GM10248 (cell line): ENCODE results near the gene CARD10.

Experiments
- CTCF ChIA-PET: fragments of 300-600 bp; sonication (Branson Sonifier 250); formaldehyde crosslinking; extraction: SDS; loops from one replicate; lab custom pipeline; 2021; ENCODE audit warnings: antibody characterized with exemption; lab: Yijun Ruan, JAX
- POLR2A ChIA-PET: fragments of 350-650 bp; sonication (Branson Sonifier 250); formaldehyde crosslinking; extraction: SDS; loops from one replicate; lab custom pipeline; 2020; ENCODE audit warnings: antibody characterized with exemption; lab: Yijun Ruan, JAX
- DNase-seq: peaks from one replicate; pipeline ENCODE4 v3.0.0; 2012; ENCODE audit errors: extremely low spot score
- TF ChIP-seq, protein P1 (sequence below): IDR thresholded peaks from 2 replicates; pipeline ENCODE4 v1.5.1; 2012; ENCODE audit warnings: mild to moderate bottlenecking, low read depth; ENCODE audit errors: extremely low read depth, missing control alignments, control extremely low read depth

The CARD10 gene

DNA sequence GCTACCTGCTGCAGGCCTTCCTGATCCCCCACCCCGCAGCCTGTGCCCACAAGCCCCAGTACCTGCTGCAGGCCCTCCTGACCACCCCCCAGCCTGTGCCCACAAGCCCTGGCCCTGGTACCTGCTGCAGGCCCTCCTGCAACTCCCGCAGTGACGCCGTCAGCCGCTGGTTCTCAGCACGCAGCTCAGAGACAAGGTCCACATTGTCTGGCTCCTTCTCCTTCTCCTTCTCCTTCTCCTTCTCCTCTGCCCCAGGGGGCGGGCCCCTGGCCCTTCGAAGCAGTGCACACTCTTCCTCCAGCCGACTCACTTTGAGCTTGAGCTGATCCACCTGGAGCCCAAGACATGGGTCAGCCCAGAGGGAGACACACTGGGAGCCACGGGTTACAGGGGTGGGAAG is 9.1 kb downstream of the CARD10 start:
- DNase-seq = no peak
- TF ChIP-seq, protein P1, sequence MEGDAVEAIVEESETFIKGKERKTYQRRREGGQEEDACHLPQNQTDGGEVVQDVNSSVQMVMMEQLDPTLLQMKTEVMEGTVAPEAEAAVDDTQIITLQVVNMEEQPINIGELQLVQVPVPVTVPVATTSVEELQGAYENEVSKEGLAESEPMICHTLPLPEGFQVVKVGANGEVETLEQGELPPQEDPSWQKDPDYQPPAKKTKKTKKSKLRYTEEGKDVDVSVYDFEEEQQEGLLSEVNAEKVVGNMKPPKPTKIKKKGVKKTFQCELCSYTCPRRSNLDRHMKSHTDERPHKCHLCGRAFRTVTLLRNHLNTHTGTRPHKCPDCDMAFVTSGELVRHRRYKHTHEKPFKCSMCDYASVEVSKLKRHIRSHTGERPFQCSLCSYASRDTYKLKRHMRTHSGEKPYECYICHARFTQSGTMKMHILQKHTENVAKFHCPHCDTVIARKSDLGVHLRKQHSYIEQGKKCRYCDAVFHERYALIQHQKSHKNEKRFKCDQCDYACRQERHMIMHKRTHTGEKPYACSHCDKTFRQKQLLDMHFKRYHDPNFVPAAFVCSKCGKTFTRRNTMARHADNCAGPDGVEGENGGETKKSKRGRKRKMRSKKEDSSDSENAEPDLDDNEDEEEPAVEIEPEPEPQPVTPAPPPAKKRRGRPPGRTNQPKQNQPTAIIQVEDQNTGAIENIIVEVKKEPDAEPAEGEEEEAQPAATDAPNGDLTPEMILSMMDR = no peak
- ChIA-PET POLR2A (no interaction called here), CTCF (interaction anchor here (1.6 kb wide), 2 partner anchors 10 to 12 kb away, joined by 3 to 4 read pairs; no protein-coding TSS in a partner anchor)

DNA sequence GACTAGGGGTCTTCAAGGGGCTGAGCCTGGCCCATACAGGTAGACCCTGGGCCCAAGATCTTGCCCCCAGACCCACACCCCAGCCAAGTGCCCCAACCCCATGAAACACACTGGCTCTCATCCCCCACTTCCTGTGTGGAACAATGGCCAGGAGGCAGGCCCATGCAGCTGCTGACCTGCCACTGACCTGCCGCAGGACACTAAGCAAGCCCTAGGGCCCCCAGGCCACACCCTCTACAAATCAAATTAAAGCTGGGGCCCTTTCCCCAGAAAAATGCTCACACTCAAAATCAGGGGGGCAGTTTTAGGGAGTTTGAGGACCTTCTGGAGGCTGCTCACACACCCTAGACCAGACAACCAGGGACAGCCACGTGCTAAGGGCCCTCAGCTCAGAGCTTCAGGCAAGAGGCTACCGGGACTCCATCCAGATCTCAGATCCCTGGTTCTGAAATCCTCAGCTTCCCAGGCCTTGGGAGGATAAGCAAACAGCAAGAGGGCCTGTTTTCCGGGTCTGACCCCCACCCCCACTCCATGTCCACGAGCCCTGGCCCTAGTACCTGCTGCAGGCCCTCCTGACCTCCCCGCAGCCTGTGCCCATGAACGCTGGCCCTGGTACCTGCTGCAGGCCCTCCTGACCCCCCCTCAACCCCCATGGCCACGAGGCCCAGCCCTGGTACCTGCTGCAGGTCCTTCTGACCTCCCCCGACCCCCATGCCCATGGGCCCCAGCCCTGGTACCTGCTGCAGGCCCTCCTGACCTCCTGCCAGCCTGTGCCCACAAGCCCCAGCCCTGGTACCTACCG is 10.0 kb downstream of the CARD10 start:
- TF ChIP-seq, protein P1 = no peak
- CTCF ChIA-PET = interaction anchor here (0.6 to 4.6 kb wide), 4 partner anchors 10 to 58 kb away, joined by 3 to 15 read pairs (median 4); no protein-coding TSS in a partner anchor
- POLR2A ChIA-PET = no interaction called here
- DNase-seq = no peak

DNA sequence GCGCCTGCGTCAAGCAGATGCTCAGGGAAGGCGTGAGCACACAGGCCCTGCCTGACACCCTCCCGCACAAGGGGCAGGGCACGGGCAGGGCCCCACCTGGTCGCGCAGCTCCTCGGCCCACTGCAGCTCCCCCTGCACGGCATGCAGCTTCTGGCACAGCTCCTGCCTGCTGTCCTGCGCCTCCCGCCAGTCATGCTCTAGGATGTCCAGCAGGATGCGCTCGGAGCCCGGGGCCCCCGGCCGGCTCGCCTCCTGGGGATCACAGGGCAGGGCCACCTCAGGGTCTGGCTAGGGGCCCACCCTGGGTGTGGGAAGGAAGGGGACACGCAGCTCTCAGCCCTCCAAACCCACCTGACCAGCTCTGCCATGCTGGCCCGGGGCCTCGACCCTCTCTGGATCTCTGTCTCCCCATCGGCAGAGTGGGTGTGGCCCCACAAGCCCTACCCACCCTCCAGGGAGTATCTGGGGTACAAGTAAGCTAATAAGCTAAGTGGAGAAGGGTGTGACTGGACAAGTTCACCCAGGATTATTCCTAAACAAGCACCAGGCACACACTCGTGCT is 10.7 kb downstream of the CARD10 start:
- ChIA-PET CTCF (interaction anchor here (0.6 to 4.6 kb wide), 6 partner anchors 9 to 69 kb away, joined by 3 to 15 read pairs (median 3); no protein-coding TSS in a partner anchor), POLR2A (no interaction called here)
- DNase-seq = no peak
- TF ChIP-seq, protein P1 = no peak

DNA sequence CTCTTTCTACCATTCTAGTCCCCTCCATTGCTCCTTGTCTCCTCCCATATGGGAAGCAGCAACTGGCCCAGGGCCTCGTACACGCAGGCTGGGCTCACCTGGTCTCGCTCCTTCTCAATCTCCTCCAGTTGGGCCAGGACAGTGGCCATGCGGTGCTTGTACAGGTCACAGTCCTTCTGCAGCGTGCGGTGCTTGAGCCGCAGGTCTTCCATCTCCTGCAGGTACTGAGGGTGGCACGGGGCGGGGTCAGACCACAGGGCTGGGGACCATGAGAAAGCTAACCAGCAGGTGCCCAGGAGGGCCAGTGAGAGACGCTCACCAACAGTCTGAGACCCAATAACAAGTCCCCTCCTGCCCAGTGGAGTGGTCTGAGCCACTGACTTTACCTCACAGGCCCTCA is 11.5 kb downstream of the CARD10 start:
- no peak for DNase-seq
- ChIA-PET CTCF (interaction anchor here (0.6 to 4.6 kb wide), 4 partner anchors 11 to 68 kb away, joined by 3 to 15 read pairs (median 4); partner anchors contain the start of gene CARD10), POLR2A (no interaction called here)
- TF ChIP-seq, protein P1 = no peak

DNA sequence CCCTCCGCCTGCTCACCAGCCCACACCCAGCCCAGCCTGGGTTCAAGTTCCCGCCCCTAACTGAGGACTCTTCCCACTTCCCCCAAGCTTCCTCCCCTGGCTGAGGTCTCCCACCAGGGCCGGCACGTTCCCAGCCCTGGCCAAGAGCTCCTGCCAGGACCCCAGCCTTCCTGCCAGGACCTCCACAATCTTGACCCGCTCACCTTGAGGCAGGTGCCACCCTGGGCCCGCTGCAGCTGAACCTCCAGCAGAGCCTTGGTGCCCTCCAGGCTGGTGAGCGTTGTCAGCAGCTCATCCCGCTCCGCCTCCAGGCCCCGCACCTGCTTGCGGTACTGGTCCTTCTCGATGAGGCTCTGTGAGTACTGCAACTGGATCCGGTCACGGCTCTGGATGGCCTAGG is 13.2 kb downstream of the CARD10 start:
- POLR2A ChIA-PET = no interaction called here
- no peak for DNase-seq
- CTCF ChIA-PET = interaction anchor here (0.8 to 4.6 kb wide), 10 partner anchors 12 to 188 kb away, joined by 3 to 15 read pairs (median 4); partner anchors contain the start of gene CARD10
- TF ChIP-seq, protein P1 = no peak

DNA sequence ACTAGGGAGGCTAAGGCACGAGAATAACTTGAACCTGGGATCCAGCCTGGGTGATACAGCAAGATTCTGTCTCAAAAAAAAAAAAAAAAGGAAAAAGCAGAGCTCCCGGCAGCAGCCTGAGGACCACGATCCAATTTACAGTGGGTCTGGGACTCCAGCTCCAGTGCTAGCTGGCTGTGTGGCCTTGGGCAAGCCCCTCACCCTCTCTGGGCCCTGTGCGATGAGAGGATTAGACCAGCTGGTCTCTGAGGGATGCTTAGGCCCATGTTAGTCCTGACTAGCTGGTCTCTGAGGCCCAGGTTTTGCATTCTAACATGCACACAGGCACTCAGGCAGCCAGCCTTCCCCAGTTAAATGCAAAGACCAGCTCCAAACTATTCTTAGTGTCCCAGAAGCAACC is 13.7 kb downstream of the CARD10 start:
- no peak for DNase-seq
- ChIA-PET POLR2A (no interaction called here), CTCF (interaction anchor here (0.8 to 4.6 kb wide), 10 partner anchors 10 to 188 kb away, joined by 3 to 15 read pairs (median 4); no protein-coding TSS in a partner anchor)
- TF ChIP-seq, protein P1 = no peak
